Gastroesophageal sphincter (tissue), 4 donors: ENCODE results near the gene STX5. TPM values are rescaled to one million over a fixed set of nuclear protein-coding genes. Genes with fewer than 3 reads are reported as not detected.

ENCODE experiments used
- ATAC-seq: fragments of 150-250 bp; one replicate; pipeline ENCODE4 v1.9.1; 2016; ENCODE audit warnings: mild to moderate bottlenecking, moderate library complexity
- H3K27ac ChIP-seq, 4 donors: fragments of 200-600 bp; sonication (generic) in 3 of 4; 1 replicate in 3 of 4; 2 replicates in 1 of 4; pipeline ENCODE4 v1.5.1; 2016 to 2019
- H3K27me3 ChIP-seq: fragments of 200-600 bp; sonication (generic); one replicate; pipeline ENCODE4 v1.5.1; 2019
- H3K36me3 ChIP-seq, 2 donors: fragments of 200-600 bp; sonication (generic); one replicate each; pipeline ENCODE4 v1.5.1; 2019; ENCODE audit warnings: control low read depth in 1 of 2
- H3K4me1 ChIP-seq, 3 donors: fragments of 200-600 bp; sonication (generic); 1 replicate in 2 of 3; 2 replicates in 1 of 3; pipeline ENCODE4 v1.5.1; 2016 to 2019; ENCODE audit warnings: control low read depth in 2 of 3
- H3K4me3 ChIP-seq, 2 donors: fragments of 200-600 bp; sonication (generic); one replicate each; pipeline ENCODE4 v1.5.1; 2019; ENCODE audit warnings: mild to moderate bottlenecking in 1 of 2, moderate library complexity in 1 of 2
- H3K9me3 ChIP-seq, 3 donors: fragments of 200-600 bp; sonication (generic); one replicate each; pipeline ENCODE4 v1.5.1; 2017 to 2019; ENCODE audit warnings: control low read depth in 2 of 3
- CTCF ChIP-seq, 4 experiments: fragments of 200-600 bp in 2 of 4; fragments of 450-650 bp in 2 of 4; sonication (generic) in 1 of 4; IDR thresholded peaks; one replicate each; pipeline ENCODE4 v1.5.1; 2017 to 2019; ENCODE audit warnings: antibody characterized with exemption in 4 of 4, mild to moderate bottlenecking in 2 of 4, moderate library complexity in 2 of 4
- EP300 ChIP-seq: sonication (generic); formaldehyde crosslinking; IDR thresholded peaks from one replicate; pipeline ENCODE4 v1.6.1; 2017; ENCODE audit warnings: antibody characterized with exemption, mild to moderate bottlenecking
- POLR2A ChIP-seq, 2 donors: fragments of 450-650 bp; IDR thresholded peaks; one replicate each; pipeline ENCODE4 v1.6.1; 2017; ENCODE audit warnings: antibody characterized with exemption in 2 of 2, mild to moderate bottlenecking in 2 of 2, moderate library complexity in 1 of 2
- POLR2AphosphoS5 ChIP-seq: sonication (generic); formaldehyde crosslinking; IDR thresholded peaks from one replicate; pipeline ENCODE4 v1.6.1; 2017; ENCODE audit warnings: antibody characterized with exemption
- WGBS, 2 donors: methylation state at CpG; one replicate each; pipeline ENCODE4 v1.1.5; 2018; ENCODE audit warnings: low coverage in 1 of 2; 5-methylcytosine and 5-hydroxymethylcytosine counted together
- total RNA-seq, 4 donors: library from RNA; depleted of rRNA; stranded (reverse); fragments of >200 nt; gene quantifications; one replicate each; pipeline ENCODE4 v1.1.0, GENCODE V29; 2016

Gene STX5
- total RNA-seq, 4 donors from 2014 or later: 23.3 to 31.6 (median 27.8) TPM

DNA sequence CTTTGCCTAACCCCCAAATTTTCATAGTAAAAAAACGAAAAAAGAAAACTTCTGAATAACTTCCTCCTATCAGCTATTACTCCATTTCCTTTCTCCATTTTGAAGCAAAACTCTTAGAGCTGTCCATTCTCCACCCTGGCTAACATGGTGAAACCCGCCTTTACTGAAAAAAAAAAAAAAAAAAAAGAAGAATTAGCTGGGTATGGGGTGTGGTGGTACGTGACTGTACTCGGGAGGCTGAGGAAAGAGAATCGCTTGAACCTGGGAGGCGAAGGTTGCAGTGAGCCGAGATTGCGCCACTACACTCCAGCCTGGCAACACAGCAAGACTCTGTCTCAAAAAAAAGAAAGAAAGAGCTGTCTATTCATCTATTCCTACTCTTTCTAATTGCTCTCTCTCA, 15.3 kb downstream of the STX5 start:
- Histone ChIP-seq H3K27me3 (no peaks in the 10 kb centered on the region), H3K9me3 (no peaks in the 10 kb centered on the region), H3K36me3 (peaks cover 0 to 79% of the 10 kb centered on the region in 2 donors), H3K4me3 (no peak overlapping the region), H3K27ac (no peak overlapping the region), H3K4me1 (no peaks in the 10 kb centered on the region)
- no peak for ATAC-seq
- WGBS, 2 donors: 78 to 80% methylated on average over 6 to 7 of the region's 8 CpGs
- TF ChIP-seq EP300: no peak

DNA sequence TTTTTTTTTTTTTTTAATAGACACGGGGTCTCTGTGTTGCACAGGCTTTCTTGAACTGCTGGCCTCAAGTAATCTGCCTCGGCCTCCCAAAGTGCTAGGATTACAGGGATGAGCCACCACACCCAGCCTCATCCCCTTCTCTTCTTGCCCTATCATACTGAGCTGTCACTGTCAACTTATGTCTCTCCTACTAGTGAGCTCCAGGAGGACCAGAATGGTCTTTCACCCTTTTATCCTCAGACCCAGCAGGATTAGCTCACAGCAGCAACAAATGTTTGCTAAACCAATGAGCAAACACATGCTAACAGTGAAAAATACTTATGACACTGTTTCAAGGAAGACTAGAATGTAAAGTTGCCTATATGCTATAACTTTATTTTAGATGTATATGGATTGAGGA, 20.2 kb downstream of the STX5 start:
- H3K4me1 ChIP-seq: peaks cover 0 to 3% (median 0%) of the 10 kb centered on the region in 3 donors
- no peaks in the 10 kb centered on the region for H3K27me3 ChIP-seq
- H3K27ac ChIP-seq: no peak overlapping the region
- H3K4me3 ChIP-seq: no peak overlapping the region
- H3K36me3 ChIP-seq: peaks cover 0 to 40% of the 10 kb centered on the region in 2 donors
- no peaks in the 10 kb centered on the region for H3K9me3 ChIP-seq
- WGBS, 2 donors: 63% methylated on average over 2 of the region's 2 CpGs; no CpG with 5 or more reads in 1 of the 2 donors
- ATAC-seq: no peak
- no peak for TF ChIP-seq EP300
- TF ChIP-seq POLR2AphosphoS5: no peak
- no peak for TF ChIP-seq CTCF (IDR thresholded peaks at IDR 0.05)
- TF ChIP-seq POLR2A (IDR thresholded peaks at IDR 0.05): no peak

- peaks cover 0 to 12% (median 6%) of the 10 kb centered on the region in 3 donors for H3K4me1 ChIP-seq
- H3K27ac ChIP-seq: no peak overlapping the region
- peaks cover 0 to 33% of the 10 kb centered on the region in 2 donors for H3K36me3 ChIP-seq
- 11 to 38% methylated on average over 1 of the region's 1 CpG for WGBS, 2 donors
- no peaks in the 10 kb centered on the region for H3K9me3 ChIP-seq
- ATAC-seq: no peak
- no peaks in the 10 kb centered on the region for H3K27me3 ChIP-seq
- no peak overlapping the region for H3K4me3 ChIP-seq
- TF ChIP-seq POLR2AphosphoS5: no peak
These were observed 21.1 kb downstream of the STX5 start for GRCh38 chr11:62810748-62811147.

- ATAC-seq: peak; percentile 21
- H3K4me3 ChIP-seq: no peak overlapping the region
- no peaks in the 10 kb centered on the region for H3K27me3 ChIP-seq
- H3K27ac ChIP-seq: peak overlapping the region; percentile 34 to 98 (median 96)
- TF ChIP-seq CTCF (IDR thresholded peaks at IDR 0.05) (no peak), POLR2A (IDR thresholded peaks at IDR 0.05) (no peak), POLR2AphosphoS5 (no peak), EP300 (no peak)
- peaks cover 0 to 43% (median 13%) of the 10 kb centered on the region in 3 donors for H3K4me1 ChIP-seq
- H3K36me3 ChIP-seq: peaks cover 0 to 31% of the 10 kb centered on the region in 2 donors
- 57% methylated on average over 1 of the region's 5 CpGs; no CpG with 5 or more reads in 1 of the 2 donors for WGBS, 2 donors
- no peaks in the 10 kb centered on the region for H3K9me3 ChIP-seq
These were observed 25.2 kb downstream of the STX5 start for GRCh38 chr11:62806611-62807121.

GRCh38 chr11:62805961-62806441, 25.9 kb downstream of the STX5 start:
- TF ChIP-seq POLR2AphosphoS5 (no peak), CTCF (IDR thresholded peaks at IDR 0.05) (no peak)
- Histone ChIP-seq H3K9me3 (no peaks in the 10 kb centered on the region), H3K27me3 (no peaks in the 10 kb centered on the region), H3K27ac (peak overlapping the region; percentile 34 to 98 (median 96)), H3K36me3 (peaks cover 0 to 38% of the 10 kb centered on the region in 2 donors), H3K4me1 (peaks cover 0 to 43% (median 13%) of the 10 kb centered on the region in 3 donors), H3K4me3 (peak overlapping the region; percentile 77 to 99)
- WGBS, 2 donors: 9 to 44% methylated on average over 3 to 9 of the region's 12 CpGs
- ATAC-seq: no peak

DNA sequence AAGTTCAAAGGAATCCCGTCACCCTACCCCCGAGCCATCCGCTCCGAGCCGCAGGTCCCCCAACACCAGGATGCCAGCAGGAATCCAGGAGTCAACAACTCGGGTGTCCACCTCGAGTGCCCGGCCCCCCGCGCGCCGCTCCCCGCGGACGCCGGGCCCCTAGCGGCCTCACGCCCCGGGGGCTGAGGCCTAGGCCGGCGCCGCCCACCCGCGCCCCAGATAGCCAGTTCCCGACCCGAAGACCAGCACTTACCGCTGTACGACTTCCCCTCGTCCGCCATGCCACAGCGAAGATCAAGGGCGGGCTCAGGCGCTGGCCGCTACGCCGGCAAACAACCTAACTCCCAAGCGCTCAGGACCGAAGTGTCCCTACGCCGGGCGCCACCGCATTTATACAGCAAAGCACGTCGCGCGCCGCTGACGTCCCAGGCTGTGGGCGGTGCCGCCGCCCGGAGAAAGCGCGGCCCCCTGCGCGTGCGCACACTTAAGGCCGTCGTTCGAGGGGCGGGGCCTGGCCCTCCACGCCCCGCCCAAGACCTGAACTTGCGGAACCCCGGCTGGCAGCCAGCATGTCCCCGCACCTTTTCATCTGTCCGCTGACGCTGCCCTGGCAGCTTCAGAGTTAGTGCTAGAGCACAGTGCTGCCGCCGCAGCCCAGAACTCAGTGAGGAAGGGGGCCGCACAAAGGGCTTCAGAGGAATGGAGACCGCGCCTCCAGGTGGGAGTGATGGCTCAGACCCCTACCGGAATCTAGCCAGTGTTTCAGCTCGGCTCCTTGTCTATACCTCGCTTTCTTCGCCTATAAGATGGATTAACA, 26.6 kb downstream of the STX5 start, which contains the start of gene NXF1:
Gene NXF1 (minus strand): TSS at position 365 of the 817 bp plus-strand sequence. CDS start 84 bp downstream, at position 281.
- Histone ChIP-seq H3K27ac (peak within 1 kb of the TSS; percentile 85 to 98 (median 96)), H3K4me1 (peaks cover 0 to 43% (median 13%) of the 10 kb centered on the region in 3 donors), H3K9me3 (no peaks in the 10 kb centered on the region), H3K27me3 (no peaks in the 10 kb centered on the region), H3K36me3 (peaks cover 0 to 45% of the 10 kb centered on the region in 2 donors), H3K4me3 (peak within 1 kb of the TSS; percentile 77 to 99)
- TF ChIP-seq EP300 (no peak), POLR2AphosphoS5 (peak; percentile 100), CTCF (IDR thresholded peaks at IDR 0.05) (peak in 3 of 4 experiments; percentile 34 to 48 (median 46)), POLR2A (IDR thresholded peaks at IDR 0.05) (peak; percentile 100)
- ATAC-seq: peak; percentile 94
- WGBS, 2 donors: 0% methylated on average over 3 to 9 of the region's 77 CpGs
